ENCODE data around the gene TMCC3.

DNA sequence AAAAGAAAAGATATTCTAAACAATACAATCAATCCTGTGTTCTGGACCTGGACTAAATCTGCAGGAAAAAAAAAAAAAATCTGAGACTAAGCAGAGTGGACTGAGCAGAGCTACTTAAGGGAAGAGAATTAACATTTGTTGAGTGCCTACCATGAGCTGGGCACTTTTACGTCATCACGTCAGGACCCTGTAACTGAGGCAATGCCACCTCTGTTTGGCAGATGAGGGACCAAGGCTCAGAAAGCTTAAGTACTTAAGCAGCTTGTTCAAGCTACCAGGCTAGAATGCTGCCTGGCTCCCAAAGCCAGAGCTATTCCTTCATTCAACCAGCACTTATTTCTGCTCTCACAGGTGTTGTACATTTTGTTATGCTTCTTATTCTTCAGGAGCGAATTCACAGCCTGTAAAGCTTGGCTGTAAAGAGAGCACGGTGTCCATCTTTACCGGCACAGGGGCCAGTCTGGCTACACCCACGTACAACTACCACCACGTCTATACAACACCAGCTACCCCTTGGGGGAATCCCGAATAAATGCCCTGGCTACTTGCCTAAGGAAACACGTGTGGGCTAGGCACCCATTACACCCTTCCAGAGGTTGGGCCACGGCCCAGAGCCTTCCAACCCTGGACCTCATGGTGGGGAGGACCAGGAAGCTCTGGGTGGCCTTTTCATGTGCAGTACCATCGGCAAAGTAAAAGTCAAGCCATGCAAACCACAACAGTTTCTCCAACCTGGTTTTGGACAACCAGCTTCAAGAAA is 27.0 kb downstream of the TMCC3 start:
- TF ChIP-seq, protein P1, sequence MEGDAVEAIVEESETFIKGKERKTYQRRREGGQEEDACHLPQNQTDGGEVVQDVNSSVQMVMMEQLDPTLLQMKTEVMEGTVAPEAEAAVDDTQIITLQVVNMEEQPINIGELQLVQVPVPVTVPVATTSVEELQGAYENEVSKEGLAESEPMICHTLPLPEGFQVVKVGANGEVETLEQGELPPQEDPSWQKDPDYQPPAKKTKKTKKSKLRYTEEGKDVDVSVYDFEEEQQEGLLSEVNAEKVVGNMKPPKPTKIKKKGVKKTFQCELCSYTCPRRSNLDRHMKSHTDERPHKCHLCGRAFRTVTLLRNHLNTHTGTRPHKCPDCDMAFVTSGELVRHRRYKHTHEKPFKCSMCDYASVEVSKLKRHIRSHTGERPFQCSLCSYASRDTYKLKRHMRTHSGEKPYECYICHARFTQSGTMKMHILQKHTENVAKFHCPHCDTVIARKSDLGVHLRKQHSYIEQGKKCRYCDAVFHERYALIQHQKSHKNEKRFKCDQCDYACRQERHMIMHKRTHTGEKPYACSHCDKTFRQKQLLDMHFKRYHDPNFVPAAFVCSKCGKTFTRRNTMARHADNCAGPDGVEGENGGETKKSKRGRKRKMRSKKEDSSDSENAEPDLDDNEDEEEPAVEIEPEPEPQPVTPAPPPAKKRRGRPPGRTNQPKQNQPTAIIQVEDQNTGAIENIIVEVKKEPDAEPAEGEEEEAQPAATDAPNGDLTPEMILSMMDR (conservative IDR thresholded peaks at IDR 0.05; ENCODE audit: low read depth in 2 of 2): no peak
- TF ChIP-seq, protein P2, sequence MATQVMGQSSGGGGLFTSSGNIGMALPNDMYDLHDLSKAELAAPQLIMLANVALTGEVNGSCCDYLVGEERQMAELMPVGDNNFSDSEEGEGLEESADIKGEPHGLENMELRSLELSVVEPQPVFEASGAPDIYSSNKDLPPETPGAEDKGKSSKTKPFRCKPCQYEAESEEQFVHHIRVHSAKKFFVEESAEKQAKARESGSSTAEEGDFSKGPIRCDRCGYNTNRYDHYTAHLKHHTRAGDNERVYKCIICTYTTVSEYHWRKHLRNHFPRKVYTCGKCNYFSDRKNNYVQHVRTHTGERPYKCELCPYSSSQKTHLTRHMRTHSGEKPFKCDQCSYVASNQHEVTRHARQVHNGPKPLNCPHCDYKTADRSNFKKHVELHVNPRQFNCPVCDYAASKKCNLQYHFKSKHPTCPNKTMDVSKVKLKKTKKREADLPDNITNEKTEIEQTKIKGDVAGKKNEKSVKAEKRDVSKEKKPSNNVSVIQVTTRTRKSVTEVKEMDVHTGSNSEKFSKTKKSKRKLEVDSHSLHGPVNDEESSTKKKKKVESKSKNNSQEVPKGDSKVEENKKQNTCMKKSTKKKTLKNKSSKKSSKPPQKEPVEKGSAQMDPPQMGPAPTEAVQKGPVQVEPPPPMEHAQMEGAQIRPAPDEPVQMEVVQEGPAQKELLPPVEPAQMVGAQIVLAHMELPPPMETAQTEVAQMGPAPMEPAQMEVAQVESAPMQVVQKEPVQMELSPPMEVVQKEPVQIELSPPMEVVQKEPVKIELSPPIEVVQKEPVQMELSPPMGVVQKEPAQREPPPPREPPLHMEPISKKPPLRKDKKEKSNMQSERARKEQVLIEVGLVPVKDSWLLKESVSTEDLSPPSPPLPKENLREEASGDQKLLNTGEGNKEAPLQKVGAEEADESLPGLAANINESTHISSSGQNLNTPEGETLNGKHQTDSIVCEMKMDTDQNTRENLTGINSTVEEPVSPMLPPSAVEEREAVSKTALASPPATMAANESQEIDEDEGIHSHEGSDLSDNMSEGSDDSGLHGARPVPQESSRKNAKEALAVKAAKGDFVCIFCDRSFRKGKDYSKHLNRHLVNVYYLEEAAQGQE (IDR thresholded peaks at IDR 0.05; ENCODE audit: unreplicated experiment): no peak
- TF ChIP-seq EZH2 (IDR thresholded peaks at IDR 0.05; ENCODE audit: low read depth, unreplicated experiment): no peak
- no peak for TF ChIP-seq EZH2phosphoT487 (IDR thresholded peaks at IDR 0.05; ENCODE audit: unreplicated experiment)
- TF ChIP-seq JUNB (IDR thresholded peaks at IDR 0.05; ENCODE audit: unreplicated experiment): no peak
- TF ChIP-seq POLR2AphosphoS5 (IDR thresholded peaks at IDR 0.05; ENCODE audit: low read depth): no peak
- no peak for TF ChIP-seq ZNF331 (CRISPR knock-in tag; IDR thresholded peaks at IDR 0.05; ENCODE audit: low read depth)
- TF ChIP-seq, protein P3, sequence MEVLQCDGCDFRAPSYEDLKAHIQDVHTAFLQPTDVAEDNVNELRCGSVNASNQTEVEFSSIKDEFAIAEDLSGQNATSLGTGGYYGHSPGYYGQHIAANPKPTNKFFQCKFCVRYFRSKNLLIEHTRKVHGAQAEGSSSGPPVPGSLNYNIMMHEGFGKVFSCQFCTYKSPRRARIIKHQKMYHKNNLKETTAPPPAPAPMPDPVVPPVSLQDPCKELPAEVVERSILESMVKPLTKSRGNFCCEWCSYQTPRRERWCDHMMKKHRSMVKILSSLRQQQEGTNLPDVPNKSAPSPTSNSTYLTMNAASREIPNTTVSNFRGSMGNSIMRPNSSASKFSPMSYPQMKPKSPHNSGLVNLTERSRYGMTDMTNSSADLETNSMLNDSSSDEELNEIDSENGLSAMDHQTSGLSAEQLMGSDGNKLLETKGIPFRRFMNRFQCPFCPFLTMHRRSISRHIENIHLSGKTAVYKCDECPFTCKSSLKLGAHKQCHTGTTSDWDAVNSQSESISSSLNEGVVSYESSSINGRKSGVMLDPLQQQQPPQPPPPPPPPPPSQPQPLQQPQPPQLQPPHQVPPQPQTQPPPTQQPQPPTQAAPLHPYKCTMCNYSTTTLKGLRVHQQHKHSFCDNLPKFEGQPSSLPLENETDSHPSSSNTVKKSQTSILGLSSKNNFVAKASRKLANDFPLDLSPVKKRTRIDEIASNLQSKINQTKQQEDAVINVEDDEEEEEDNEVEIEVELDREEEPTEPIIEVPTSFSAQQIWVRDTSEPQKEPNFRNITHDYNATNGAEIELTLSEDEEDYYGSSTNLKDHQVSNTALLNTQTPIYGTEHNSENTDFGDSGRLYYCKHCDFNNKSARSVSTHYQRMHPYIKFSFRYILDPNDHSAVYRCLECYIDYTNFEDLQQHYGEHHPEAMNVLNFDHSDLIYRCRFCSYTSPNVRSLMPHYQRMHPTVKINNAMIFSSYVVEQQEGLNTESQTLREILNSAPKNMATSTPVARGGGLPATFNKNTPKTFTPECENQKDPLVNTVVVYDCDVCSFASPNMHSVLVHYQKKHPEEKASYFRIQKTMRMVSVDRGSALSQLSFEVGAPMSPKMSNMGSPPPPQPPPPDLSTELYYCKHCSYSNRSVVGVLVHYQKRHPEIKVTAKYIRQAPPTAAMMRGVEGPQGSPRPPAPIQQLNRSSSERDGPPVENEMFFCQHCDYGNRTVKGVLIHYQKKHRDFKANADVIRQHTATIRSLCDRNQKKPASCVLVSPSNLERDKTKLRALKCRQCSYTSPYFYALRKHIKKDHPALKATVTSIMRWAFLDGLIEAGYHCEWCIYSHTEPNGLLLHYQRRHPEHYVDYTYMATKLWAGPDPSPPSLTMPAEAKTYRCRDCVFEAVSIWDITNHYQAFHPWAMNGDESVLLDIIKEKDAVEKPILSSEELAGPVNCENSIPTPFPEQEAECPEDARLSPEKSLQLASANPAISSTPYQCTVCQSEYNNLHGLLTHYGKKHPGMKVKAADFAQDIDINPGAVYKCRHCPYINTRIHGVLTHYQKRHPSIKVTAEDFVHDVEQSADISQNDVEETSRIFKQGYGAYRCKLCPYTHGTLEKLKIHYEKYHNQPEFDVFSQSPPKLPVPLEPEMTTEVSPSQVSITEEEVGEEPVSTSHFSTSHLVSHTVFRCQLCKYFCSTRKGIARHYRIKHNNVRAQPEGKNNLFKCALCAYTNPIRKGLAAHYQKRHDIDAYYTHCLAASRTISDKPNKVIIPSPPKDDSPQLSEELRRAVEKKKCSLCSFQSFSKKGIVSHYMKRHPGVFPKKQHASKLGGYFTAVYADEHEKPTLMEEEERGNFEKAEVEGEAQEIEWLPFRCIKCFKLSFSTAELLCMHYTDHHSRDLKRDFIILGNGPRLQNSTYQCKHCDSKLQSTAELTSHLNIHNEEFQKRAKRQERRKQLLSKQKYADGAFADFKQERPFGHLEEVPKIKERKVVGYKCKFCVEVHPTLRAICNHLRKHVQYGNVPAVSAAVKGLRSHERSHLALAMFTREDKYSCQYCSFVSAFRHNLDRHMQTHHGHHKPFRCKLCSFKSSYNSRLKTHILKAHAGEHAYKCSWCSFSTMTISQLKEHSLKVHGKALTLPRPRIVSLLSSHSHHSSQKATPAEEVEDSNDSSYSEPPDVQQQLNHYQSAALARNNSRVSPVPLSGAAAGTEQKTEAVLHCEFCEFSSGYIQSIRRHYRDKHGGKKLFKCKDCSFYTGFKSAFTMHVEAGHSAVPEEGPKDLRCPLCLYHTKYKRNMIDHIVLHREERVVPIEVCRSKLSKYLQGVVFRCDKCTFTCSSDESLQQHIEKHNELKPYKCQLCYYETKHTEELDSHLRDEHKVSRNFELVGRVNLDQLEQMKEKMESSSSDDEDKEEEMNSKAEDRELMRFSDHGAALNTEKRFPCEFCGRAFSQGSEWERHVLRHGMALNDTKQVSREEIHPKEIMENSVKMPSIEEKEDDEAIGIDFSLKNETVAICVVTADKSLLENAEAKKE (CRISPR knock-in tag; IDR thresholded peaks at IDR 0.05): no peak

All from GM23338 (cell line).